WI38 (cell line): ENCODE results near the gene UBE2E1.
"Not testable (repeated sequence)": the region's sequence is repeated elsewhere in the genome, so short reads cannot be mapped to it uniquely, and the experiment has no call there.

Experiments used
- H3K4me3 ChIP-seq: 2 replicates; pipeline ENCODE4 v1.5.1; 2011; ENCODE audit warnings: low read depth, mild to moderate bottlenecking, control low read depth, low read length
- TF ChIP-seq, protein P1 (sequence below): IDR thresholded peaks from 2 replicates; pipeline ENCODE4 v1.5.1; 2012; ENCODE audit warnings: low read depth, mild to moderate bottlenecking, control low read depth, low read length

The UBE2E1 gene

DNA sequence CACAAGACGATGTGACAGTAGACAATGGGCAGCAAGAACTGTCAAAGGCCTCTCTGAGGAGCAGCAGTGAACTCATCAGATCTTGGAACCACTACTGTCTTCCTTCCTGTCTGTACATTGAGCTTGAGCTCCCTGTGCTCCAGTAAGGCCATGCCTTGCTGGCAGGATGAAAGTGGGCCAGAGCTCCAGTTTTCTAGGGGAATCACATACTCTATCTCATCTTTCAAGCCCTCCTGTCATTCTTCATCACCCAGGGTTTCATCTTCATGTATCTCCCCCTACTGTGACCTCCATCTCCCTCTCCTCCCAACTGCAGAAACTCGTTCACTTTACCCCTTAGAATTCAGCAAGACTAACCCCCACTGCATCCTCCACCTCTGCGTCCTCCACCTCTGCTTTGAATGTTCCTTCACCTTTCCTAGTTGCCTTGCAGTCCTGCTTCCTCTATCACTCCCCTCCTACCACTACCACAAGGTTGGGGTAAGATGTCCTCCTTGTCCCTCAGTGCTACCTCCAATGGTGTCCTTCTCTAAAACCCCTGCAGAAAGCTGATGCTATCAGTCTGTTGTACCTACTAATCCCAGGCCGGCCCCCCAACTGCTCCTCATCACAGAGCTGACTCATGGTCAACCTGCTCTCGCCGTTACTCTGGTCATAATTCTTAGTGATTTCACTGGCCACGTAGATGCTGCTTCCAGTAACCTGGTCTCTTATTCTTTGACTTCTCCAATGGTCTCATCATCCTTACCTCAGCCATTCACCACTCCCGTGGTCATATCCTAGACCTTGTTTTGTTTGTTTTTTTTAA lies 88.7 kb downstream of the UBE2E1 start:
- H3K4me3 ChIP-seq, result no peak overlapping the region
- TF ChIP-seq, protein P1, sequence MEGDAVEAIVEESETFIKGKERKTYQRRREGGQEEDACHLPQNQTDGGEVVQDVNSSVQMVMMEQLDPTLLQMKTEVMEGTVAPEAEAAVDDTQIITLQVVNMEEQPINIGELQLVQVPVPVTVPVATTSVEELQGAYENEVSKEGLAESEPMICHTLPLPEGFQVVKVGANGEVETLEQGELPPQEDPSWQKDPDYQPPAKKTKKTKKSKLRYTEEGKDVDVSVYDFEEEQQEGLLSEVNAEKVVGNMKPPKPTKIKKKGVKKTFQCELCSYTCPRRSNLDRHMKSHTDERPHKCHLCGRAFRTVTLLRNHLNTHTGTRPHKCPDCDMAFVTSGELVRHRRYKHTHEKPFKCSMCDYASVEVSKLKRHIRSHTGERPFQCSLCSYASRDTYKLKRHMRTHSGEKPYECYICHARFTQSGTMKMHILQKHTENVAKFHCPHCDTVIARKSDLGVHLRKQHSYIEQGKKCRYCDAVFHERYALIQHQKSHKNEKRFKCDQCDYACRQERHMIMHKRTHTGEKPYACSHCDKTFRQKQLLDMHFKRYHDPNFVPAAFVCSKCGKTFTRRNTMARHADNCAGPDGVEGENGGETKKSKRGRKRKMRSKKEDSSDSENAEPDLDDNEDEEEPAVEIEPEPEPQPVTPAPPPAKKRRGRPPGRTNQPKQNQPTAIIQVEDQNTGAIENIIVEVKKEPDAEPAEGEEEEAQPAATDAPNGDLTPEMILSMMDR, result no peak

DNA sequence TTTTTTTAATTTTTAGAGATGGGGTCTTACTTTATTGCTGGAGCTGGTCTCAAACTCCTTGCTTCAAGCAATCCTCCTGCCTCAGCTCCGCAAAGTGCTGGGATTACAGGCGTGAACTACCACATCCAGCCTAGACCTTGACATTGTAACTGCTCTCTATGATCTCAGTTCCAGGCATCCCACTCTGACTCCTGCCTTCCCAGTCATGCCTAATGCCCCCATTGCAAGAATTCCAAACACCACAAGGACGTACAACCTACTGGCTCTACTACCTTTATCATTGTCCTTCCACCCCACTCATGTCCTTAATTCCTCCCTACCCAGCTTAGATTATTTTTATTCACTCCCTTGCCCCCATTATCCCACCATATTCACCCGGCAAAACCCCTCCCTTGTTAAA lies 89.4 kb downstream of the UBE2E1 start:
- TF ChIP-seq, protein P1, result no peak

DNA sequence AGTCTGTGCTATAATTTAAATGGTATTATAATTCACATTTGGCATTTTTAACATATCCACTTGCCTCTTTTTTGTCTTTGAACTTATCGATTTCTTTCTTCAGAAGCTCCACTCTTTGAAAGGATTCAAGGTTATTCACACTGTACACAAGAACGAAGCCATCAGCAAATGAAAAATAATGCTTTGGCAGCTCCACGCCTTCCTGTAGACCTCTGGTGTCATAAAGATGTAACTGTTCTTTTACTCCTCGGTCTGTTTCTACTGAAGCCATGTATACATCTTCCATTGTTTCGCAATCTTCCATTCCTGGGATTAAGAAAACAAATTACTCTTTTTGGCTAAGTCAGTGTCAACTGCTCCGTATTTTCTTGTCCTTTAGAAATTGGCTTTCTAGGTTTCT lies 95.0 kb downstream of the UBE2E1 start:
- no peak overlapping the region for H3K4me3 ChIP-seq
- TF ChIP-seq, protein P1, result no peak

More for the DNA sequence above, 89.4 kb downstream of the UBE2E1 start:
- H3K4me3 ChIP-seq, result no peak overlapping the region

DNA sequence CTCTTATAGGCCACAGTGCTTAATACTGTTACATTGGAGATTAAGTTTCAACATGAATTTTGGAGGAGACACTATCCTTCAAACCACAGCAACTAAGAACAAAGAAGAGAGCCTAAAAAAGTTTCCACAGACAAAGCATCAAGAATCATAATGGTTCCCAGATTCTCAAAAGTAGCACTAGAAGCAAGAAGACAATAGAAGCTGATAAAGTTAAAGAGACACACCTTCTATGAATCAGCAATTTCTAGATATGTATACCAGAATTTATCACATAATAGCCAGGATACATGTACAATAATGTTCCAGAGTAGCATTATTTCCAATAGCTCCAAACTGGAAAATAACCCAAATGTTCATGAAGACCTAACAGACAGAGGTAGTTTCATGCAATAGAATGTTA lies 98.8 kb downstream of the UBE2E1 start:
- no peak overlapping the region for H3K4me3 ChIP-seq
- TF ChIP-seq, protein P1, result no peak

DNA sequence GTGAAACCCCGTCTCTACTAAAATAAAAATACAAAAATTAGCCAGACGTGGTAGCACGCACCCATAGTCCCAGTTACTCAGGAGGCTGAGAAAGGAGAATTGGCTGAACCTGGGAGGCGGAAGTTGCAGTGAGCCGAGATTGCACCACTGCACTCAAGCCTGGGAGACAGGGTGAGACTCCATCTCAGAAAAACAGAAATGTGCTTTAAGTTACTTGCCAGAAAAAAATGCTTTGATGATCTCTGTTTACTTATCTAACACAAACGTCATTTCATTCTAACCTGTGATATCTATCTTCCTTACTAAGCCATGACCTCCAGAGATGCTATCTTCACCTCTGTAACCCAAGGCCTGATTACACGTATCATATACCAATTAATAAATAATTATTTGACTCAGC lies 103.6 kb downstream of the UBE2E1 start:
- TF ChIP-seq, protein P1, result no peak
- no peak overlapping the region for H3K4me3 ChIP-seq

DNA sequence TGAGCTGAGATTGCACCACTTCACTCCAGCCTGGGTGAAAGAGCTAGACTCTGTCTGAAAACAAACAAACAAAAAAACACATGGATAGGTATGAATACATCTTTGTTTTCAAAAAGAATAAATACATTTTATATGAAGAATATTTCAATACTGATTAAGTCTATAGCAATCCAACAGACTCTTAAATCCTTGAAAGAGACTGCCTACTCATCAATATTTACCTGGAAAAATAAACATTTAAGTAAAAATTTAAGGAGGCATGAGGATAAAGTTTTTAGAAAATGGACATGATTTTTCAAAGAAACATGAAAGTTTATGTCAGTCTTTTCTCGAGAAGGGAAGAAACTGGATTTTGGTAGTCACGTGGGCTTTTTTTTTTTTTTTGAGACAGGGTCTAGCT lies 105.6 kb downstream of the UBE2E1 start:
- H3K4me3 ChIP-seq, result no peak overlapping the region
- TF ChIP-seq, protein P1, result no peak

DNA sequence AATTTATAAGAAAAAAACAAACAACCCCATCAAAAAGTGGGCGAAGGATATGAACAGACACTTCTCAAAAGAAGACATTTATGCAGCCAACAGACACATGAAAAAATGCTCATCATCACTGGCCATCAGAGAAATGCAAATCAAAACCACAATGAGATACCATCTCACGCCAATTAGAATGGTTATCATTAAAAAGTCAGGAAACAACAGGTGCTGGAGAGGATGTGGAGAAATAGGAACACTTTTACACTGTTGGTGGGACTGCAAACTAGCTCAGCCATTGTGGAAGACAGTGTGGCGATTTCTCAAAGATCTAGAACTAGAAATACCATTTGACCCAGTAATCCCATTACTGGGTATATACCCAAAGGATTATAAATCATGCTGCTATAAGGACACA lies 106.6 kb downstream of the UBE2E1 start:
- H3K4me3 ChIP-seq, result not testable (repeated sequence)

DNA sequence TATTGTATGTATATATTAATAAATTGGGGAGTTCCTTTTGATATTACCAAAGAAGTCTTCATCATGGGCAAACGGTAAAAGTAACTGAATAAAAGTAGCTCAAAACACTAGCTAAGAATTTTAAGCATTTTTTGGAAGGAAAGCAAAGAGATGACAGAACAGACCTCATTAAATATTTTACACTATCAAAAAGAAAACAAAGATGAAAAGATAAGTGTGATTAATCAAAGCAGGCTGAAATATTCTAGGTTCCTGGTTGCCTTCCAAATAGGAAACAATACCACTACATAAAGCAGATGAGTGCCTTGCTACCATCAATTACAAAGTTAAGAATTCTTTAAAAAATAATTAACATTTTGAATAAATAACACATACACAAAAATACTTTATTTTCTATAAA lies 107.4 kb downstream of the UBE2E1 start:
- H3K4me3 ChIP-seq, result no peak overlapping the region
- TF ChIP-seq, protein P1, result no peak
